Lung (tissue), 12 donors: ENCODE results near the gene UBE2L6. TPM values are rescaled to one million over a fixed set of nuclear protein-coding genes. Genes with fewer than 3 reads are reported as not detected.
A peak's percentile ranks its signal among the peaks of the same experiment; 100 is the strongest.

Source experiments
- ATAC-seq: fragments of 200-7000 bp; cut with Tn5 transposase; one replicate; pipeline ENCODE4 v1.9.1; 2020; ENCODE audit warnings: moderate number of reproducible peaks; ENCODE audit not compliant: insufficient read depth, low FRiP score
- DNase-seq, 3 donors: peaks; one replicate each; pipeline ENCODE4 v3.0.0-alpha.2; 2013 to 2017
- H3K27ac ChIP-seq, 2 donors: one replicate each; pipeline ENCODE4 v1.5.1; 2013; ENCODE audit warnings: mild to moderate bottlenecking in 2 of 2, moderate library complexity in 2 of 2, control low read depth in 1 of 2, inconsistent platforms in 1 of 2, low read depth in 1 of 2, low read length in 1 of 2
- H3K27me3 ChIP-seq, 3 donors: one replicate each; pipeline ENCODE4 v1.5.1; 2013; ENCODE audit warnings: low read length in 2 of 3; ENCODE audit not compliant: control insufficient read depth in 3 of 3, insufficient read depth in 3 of 3
- H3K36me3 ChIP-seq, 4 donors: one replicate each; pipeline ENCODE4 v1.5.1; 2013; ENCODE audit warnings: low read length in 4 of 4, mild to moderate bottlenecking in 1 of 4, moderate library complexity in 1 of 4; ENCODE audit not compliant: control insufficient read depth in 4 of 4, insufficient read depth in 4 of 4
- H3K4me1 ChIP-seq, 5 donors: one replicate each; pipeline ENCODE4 v1.5.1; 2013; ENCODE audit warnings: low read length in 5 of 5, mild to moderate bottlenecking in 2 of 5, moderate library complexity in 1 of 5; ENCODE audit not compliant: control insufficient read depth in 5 of 5, insufficient read depth in 5 of 5
- H3K4me3 ChIP-seq: one replicate; pipeline ENCODE4 v1.5.1; 2013; ENCODE audit warnings: mild to moderate bottlenecking, control low read depth, moderate library complexity
- H3K9ac ChIP-seq, 2 donors: one replicate each; pipeline ENCODE4 v1.5.1; 2013; ENCODE audit warnings: low read length in 2 of 2, control low read depth in 1 of 2; ENCODE audit not compliant: insufficient read depth in 1 of 2
- H3K9me3 ChIP-seq, 4 donors: one replicate each; pipeline ENCODE4 v1.5.1; 2013; ENCODE audit warnings: low read length in 3 of 4, mild to moderate bottlenecking in 1 of 4, moderate library complexity in 1 of 4; ENCODE audit not compliant: control insufficient read depth in 4 of 4, insufficient read depth in 3 of 4
- CTCF ChIP-seq: IDR thresholded peaks from 2 replicates; pipeline ENCODE4 v1.5.1; 2012; ENCODE audit warnings: mild to moderate bottlenecking; ENCODE audit errors: control extremely low read depth, extremely low read depth
- WGBS, 2 donors: extraction: QIAGEN DNeasy Blood & Tissue Kit; methylation state at CpG; one replicate each; pipeline ENCODE4 v1.1.7; 2013; 5-methylcytosine and 5-hydroxymethylcytosine counted together
- polyA plus RNA-seq, 2 donors: library from polyadenylated mRNA; stranded (reverse); fragments of 200-250 nt; gene quantifications; one replicate each; pipeline ENCODE4 v1.2.1, GENCODE V29; 2013
- total RNA-seq, 2 donors: library from RNA; depleted of rRNA in 1 of 2; stranded (reverse); fragments of >200 nt in 1 of 2; gene quantifications; one replicate each; pipeline ENCODE4 v1.2.1, GENCODE V29; 2014 to 2021
- donor health status: control.
- donor health status: control.
- donor health status: Bipolar disorder and iron deficiency.
- donor health status: healthy.
- donor health status: DM: yes; HTN: yes; CAD: no.

Gene UBE2L6
- total and polyA plus RNA-seq, 4 donors: 38.9 to 129 (median 71.0) TPM

DNA sequence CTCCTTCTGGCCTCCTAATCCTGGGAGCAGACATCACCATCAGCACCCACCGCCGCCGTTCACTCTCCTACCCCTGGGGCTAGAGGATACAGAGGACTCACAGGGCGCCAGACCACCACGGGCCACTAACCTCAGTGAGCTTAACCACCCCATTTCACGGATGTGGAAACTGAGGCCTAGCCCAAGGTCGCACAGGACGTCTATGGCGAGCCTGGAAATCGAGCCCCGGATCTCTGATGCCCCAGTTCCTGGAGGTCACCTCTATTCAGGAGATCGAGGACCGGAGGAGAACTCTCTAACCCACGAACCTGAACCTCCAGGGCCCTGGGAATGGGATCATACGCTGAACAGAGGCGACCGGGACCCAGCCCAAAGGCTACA, 37.3 kb downstream of the UBE2L6 start:
- 0 to 1% methylated on average over 17 of the region's 17 CpGs for WGBS, 2 donors
- H3K27ac ChIP-seq: peak overlapping the region; percentile 58 to 75
- peaks cover 0 to 14% (median 7%) of the 10 kb centered on the region in 4 donors for H3K36me3 ChIP-seq

GRCh38 chr11:57529012-57529411, 38.5 kb downstream of the UBE2L6 start:
- no peaks in the 10 kb centered on the region for H3K9me3 ChIP-seq
- TF ChIP-seq CTCF: no peak
- no peaks in the 10 kb centered on the region for H3K27me3 ChIP-seq
- no peak overlapping the region for H3K4me3 ChIP-seq
- no peak for DNase-seq
- peaks cover 0 to 14% (median 7%) of the 10 kb centered on the region in 4 donors for H3K36me3 ChIP-seq
- no peak overlapping the region for H3K27ac ChIP-seq
- no peak for ATAC-seq
- no peak overlapping the region for H3K9ac ChIP-seq
- peaks cover 0 to 15% (median 7%) of the 10 kb centered on the region in 5 donors for H3K4me1 ChIP-seq

More for the DNA sequence above, 37.3 kb downstream of the UBE2L6 start:
- Histone ChIP-seq H3K27me3 (no peaks in the 10 kb centered on the region), H3K4me3 (peak overlapping the region; percentile 72), H3K9me3 (no peaks in the 10 kb centered on the region), H3K9ac (peak overlapping the region; percentile 69 to 81), H3K4me1 (peaks cover 0 to 15% (median 7%) of the 10 kb centered on the region in 5 donors)
- TF ChIP-seq CTCF: no peak
- ATAC-seq: no peak
- DNase-seq: no peak

GRCh38 chr11:57527056-57527631, 40.3 kb downstream of the UBE2L6 start:
- H3K9ac ChIP-seq: no peak overlapping the region
- DNase-seq (peak; percentile 70 to 76 (median 74)), ATAC-seq (no peak)
- WGBS, 2 donors: 18 to 25% methylated on average over 7 of the region's 7 CpGs
- no peak overlapping the region for H3K4me3 ChIP-seq
- TF ChIP-seq CTCF: peak; percentile 97
- no peaks in the 10 kb centered on the region for H3K9me3 ChIP-seq
- H3K36me3 ChIP-seq: peaks cover 0 to 14% (median 7%) of the 10 kb centered on the region in 4 donors
- H3K4me1 ChIP-seq: peaks cover 0 to 15% (median 7%) of the 10 kb centered on the region in 5 donors
- no peak overlapping the region for H3K27ac ChIP-seq
- H3K27me3 ChIP-seq: no peaks in the 10 kb centered on the region

DNA sequence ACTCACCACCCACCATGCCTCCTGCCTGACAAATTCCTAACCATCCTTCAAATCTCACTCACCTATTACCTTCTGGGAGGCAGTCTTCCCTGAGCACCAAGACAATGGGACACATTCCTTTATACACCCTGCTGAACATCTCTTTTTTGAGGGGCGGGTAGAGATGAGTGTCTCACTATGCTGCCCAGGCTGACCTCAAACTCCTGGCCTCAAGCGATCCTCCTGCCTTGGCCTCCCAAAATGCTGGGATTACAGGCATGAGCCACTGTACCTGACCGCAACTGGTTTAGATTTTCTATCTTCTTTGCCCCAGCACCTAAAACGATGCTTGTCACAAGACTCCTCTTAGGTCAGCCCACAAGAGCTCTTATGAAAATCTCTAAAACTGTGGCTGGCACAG, 44.1 kb downstream of the UBE2L6 start:
- WGBS, 2 donors: 88 to 92% methylated on average over 4 of the region's 4 CpGs

More for the DNA sequence above, 44.1 kb downstream of the UBE2L6 start:
- Histone ChIP-seq H3K4me1 (no peaks in the 10 kb centered on the region), H3K9me3 (no peaks in the 10 kb centered on the region), H3K4me3 (no peak overlapping the region), H3K36me3 (peaks cover 0 to 5% (median 4%) of the 10 kb centered on the region in 4 donors), H3K27ac (no peak overlapping the region), H3K9ac (no peak overlapping the region), H3K27me3 (no peaks in the 10 kb centered on the region)
- ATAC-seq: no peak
- no peak for TF ChIP-seq CTCF
- no peak for DNase-seq
